NCI-H2107 treated with DMSO at 0.1 percent for 48 hours (cell line): Measurements from ENCODE around the gene ADGRG6.
"Not testable (repeated sequence)": the region's sequence is repeated elsewhere in the genome, so short reads cannot be mapped to it uniquely, and the experiment has no call there.

Experiments used
- DNase-seq: peaks from one replicate; lab custom pipeline; 2025; ENCODE audit not compliant: unreplicated experiment; lab: John Stamatoyannopoulos, UW

The ADGRG6 gene

DNA sequence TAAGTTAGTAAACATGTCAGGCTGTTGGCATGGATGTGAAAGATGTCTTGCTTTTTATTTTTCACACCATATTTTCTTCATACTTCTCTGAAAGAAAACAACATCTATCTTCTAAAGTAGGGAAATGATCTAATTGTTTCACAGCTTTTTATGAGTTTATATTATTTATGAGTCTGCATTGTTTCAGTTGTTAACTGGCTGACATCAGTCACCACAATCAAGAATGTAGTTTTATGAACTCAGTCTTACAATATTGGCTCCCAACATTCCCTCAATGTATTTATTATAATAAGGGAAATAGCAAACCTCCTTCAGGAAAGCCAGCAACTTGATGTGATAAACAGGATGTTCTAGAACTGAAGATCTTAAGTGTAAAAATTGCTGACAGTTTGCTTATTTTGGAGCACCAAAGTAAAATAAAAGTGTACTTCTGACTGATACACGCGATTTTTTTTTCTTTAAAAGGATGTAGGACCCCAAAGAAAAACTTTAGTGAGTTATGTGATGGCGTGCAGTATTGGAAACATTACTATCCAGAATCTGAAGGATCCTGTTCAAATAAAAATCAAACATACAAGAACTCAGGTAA, 106.0 kb downstream of the ADGRG6 start:
- no peak for DNase-seq

- DNase-seq, result no peak
Observed at GRCh38 chr6:142408409-142408808, 106.6 kb downstream of the ADGRG6 start.

GRCh38 chr6:142409794-142410193, 108.0 kb downstream of the ADGRG6 start:
- DNase-seq, result no peak

DNA sequence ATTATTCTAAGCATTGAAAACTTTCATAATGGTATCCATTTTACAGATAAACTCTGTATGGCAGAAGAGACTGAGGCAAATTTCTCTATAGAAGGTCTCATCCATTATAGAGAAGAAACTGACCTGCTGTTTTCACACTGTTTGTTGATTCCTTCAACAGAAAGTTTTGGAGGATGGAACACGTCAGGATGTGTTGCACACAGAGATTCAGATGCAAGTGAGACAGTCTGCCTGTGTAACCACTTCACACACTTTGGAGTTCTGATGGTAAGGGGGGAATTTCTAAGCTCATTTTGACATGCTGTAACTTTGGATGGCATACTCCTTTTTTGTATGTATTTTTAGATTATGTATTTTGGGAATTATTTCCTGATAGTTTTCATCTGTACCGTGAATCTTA, 109.3 kb downstream of the ADGRG6 start:
- no peak for DNase-seq

GRCh38 chr6:142412241-142412640, 110.4 kb downstream of the ADGRG6 start:
- DNase-seq, result no peak

- DNase-seq, result no peak
Observed at GRCh38 chr6:142412658-142413057, 110.9 kb downstream of the ADGRG6 start.

DNA sequence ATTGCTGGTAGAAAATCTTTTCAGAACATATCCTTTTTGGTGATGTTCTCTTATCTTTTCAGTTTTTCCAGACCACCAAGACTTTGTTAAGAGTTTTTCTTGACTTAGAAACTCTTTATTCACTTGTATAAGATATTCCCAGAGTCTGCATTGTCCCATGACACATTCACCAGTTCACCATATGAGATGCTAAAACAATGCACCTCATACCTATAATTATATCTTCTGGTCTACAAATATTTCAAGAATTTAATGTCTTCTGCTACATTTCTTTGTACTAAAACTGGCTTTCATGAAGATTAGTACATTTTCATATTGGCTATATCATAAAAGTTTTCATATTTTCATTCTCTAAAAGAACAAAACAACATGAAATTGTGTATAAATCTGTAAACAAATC, 111.3 kb downstream of the ADGRG6 start:
- DNase-seq, result no peak

DNA sequence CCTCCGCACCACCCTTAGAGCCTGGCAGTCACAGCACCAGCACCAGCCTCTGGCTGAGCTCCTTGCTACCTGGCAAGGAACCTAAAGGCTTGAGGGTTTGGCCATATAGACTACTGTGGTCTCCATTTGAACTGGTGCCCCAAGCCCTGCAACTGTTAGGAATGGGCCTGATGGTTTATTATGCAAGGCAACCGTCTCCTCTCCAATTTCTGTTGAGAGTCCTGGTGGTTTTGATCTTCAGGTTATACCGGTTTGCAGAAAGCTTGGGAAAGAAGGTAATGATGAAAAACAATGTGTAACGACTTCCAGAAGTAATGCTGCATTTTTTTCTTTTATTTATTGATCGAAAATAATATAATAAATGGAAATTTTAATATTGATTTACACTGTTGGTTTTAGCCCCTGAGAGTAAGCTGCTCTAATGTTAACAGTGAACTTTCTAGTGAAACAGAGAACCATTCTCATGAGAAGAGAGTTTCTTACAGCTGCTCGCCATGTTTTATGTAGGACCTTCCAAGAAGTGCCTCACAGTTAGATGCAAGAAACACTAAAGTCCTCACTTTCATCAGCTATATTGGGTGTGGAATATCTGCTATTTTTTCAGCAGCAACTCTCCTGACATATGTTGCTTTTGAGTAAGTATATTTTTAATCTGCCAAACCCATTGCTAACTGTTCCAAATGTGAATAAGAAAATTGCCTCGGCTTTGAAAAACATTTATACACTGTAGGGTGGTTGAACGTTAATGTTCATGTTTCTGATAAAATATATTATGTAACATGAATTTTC, 112.8 kb downstream of the ADGRG6 start:
- DNase-seq, result no peak

DNA sequence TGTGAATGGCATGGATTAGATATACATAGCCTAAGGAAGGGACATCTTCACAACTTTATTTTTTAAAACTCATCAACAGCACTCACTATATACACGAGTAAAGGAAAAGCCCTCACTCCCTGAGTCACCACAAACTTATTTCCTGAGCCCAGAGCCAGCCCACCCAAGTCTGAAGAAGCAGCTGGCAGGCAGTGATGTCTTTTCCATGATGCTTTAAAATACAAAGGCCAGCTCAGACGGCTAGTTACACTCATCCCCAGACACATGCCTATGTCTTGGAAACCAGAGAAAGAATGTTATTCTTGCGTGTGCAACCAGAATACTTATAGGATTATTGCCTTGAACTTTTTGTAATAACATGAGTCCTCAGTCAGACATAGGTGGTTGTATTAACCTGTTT, 114.4 kb downstream of the ADGRG6 start:
- DNase-seq, result no peak

DNA sequence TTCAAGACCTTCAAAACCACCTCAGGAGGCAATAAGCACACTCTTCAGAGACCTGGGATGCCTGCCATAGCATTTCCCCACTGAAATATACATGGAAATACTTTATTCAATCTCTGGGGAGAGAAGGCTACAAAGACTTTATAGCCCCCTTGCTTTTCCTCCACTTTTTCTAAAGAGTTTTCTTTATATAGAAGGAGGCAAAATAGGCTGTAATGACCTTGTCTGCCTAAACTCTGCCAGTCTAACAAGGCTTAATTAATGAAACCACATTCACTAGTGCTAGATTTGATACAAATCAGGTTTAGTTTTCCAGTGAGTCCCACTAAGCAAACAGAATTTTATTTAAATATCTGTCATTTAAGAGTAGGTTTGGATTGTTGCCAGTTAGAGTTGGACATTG, 114.9 kb downstream of the ADGRG6 start:
- DNase-seq, result no peak

GRCh38 chr6:142417331-142417750, 115.5 kb downstream of the ADGRG6 start:
- no peak for DNase-seq

- no peak for DNase-seq
Observed at GRCh38 chr6:142419071-142419470, 117.3 kb downstream of the ADGRG6 start.

- DNase-seq, result no peak
Observed at GRCh38 chr6:142420802-142421201, 119.0 kb downstream of the ADGRG6 start.

DNA sequence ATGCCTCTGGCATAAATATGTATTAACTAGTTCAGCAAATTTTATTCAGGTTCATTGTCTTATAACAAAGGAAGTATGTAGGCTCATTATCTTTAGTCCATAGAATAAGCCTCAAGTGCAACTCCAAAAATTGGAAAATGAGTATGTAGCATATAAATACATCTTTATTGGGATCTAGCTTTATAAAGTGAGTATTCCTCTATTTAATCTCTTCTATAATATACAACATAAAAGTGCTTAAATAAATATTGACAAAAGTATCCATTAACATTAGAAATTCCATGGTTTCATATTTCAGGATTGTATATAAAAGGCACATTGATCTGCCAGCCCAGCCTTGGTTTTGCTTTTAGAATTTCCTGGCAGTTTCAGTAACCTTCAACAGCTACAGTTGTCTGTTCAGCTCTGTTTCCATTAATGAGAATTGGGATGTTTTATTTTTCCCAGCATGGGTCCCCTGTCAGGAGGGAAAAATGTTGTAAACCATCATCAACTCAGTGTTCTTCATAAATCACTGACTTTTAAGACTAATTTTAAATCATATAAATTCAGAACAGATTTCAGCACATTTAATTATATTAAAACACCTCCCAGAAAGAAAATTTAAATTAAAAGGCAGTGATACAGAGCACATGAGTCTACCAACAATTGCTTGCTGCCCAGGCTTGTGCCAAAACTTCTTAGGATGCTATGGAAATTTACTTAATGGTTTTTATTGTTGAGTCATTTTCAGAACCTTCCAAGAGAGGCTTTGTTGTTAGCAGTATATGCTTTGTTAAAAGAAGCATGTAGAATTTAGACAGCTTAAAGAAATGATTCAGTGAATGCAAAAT, 119.7 kb downstream of the ADGRG6 start:
- DNase-seq, result no peak

- not testable (repeated sequence) for DNase-seq
Observed at GRCh38 chr6:142426444-142427132, 124.8 kb downstream of the ADGRG6 start.

GRCh38 chr6:142428468-142428867, 126.7 kb downstream of the ADGRG6 start:
- DNase-seq, result not testable (repeated sequence)

DNA sequence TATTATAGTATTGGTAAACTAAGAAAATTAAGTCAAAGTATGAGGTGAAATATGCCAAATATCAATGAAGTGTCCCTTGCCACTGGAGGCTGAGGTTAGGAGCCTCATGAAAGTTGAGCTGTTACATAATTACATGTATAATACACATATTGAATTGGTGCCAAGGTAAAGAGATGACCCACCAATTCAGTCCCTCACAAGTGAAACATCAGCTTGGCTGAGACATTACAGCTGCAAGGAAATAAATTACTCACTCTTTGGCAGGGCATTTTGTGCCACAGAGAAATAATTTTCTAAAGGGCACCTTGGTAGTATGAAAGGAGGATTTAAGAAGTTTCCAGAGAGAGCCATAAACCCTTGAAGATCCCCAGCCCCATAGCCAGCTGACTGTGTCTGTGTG, 127.4 kb downstream of the ADGRG6 start:
- no peak for DNase-seq

DNA sequence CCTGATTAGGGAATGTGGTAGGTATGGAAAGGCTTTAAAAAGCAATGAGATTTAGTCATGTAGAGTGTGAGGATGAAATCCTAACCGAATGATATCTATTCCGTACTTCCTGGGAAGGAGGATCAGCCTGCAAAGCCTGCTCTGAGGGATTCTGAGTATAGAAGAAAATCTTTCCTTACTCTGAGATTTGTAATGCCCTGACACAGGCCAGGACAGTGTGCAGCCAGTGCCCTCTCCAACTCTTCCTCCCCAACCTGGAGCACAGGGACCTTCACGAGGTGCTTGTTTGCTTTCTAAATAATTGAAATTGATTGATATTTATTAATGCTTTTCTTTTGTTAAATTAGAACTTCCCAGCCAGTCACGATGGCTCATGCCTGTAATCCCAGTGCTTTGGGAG, 131.6 kb downstream of the ADGRG6 start:
- DNase-seq, result no peak

DNA sequence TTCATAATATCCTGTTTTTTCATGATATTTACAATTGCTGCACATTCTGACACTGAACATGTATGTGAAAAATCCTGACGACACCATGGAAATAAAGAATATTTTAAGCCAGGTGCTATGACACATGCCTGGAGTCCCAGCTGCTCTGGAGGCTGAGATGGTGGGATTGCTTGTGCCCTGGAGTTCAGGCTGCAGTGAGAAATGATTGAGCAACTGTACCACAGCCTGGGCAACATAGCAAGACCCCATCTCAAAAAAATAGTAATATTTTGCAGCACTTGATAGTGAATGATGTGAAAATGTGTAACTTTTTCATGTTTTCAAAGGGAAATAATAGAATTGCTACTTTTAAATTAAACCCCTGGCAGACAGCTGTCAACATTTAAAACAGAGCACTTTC, 137.1 kb downstream of the ADGRG6 start:
- no peak for DNase-seq

DNA sequence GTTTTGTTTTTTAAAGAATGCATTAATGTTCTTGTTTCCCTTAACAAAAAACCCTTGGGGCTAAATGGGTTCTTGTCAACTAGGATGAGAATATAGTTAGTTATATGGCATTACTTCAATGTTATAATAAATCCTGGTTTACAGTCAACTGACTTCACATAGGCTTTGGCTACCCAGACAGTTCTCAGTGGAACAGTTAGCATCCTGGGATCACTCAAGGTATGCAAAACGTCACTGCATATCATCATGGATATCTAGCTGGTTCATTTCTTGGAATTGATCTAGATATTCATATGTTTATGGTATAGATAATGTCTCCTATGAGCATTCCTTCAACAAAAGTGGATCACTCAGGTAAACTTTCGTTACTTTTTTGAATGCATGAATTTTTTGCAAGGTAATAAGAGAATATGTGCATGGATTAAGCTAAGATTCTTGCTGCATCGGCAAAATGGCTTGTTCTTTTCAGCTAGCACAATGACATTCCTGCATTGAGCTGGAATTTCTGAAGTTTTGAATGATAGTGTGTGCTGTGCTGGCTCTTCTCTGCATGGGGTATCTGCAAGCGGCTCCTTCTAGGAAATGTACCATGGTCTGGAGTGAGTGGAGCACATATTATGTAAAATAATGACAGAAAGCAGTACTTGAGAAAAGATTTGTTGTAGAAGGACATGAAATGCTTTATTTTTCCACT, 138.9 kb downstream of the ADGRG6 start:
- DNase-seq, result no peak

GRCh38 chr6:142441716-142442115, 139.9 kb downstream of the ADGRG6 start:
- DNase-seq, result no peak
